Uterus (tissue), 4 donors: Measurements from ENCODE around the gene SDK2. TPM values are rescaled to one million over a fixed set of nuclear protein-coding genes. Genes with fewer than 3 reads are reported as not detected.

ENCODE experiments used
- DNase-seq, 2 donors: peaks; one replicate each; pipeline ENCODE4 v3.0.0-alpha.2; 2019 to 2020
- H3K27ac ChIP-seq, 2 donors: fragments of 200-600 bp; sonication (generic); 1 replicate in 1 of 2; 2 replicates in 1 of 2; pipeline ENCODE4 v1.5.1; 2016 to 2018
- H3K27me3 ChIP-seq, 2 donors: fragments of 200-600 bp; sonication (generic); one replicate each; pipeline ENCODE4 v1.5.1; 2018 to 2019; ENCODE audit warnings: control low read depth in 1 of 2
- H3K36me3 ChIP-seq, 2 donors: fragments of 200-600 bp; sonication (generic); one replicate each; pipeline ENCODE4 v1.5.1; 2019; ENCODE audit warnings: control low read depth in 1 of 2
- H3K4me1 ChIP-seq, 2 donors: fragments of 200-600 bp; sonication (generic); one replicate each; pipeline ENCODE4 v1.5.1; 2018 to 2019; ENCODE audit warnings: control low read depth in 1 of 2
- H3K4me3 ChIP-seq, 2 donors: fragments of 200-600 bp; sonication (generic); 1 replicate in 1 of 2; 2 replicates in 1 of 2; pipeline ENCODE4 v1.5.1; 2018 to 2019; ENCODE audit warnings: mild to moderate bottlenecking in 1 of 2
- H3K9me3 ChIP-seq, 2 donors: fragments of 200-600 bp; sonication (generic); one replicate each; pipeline ENCODE4 v1.5.1; 2019; ENCODE audit warnings: control low read depth in 1 of 2
- CTCF ChIP-seq, 4 experiments: fragments of 200-600 bp in 2 of 4; fragments of 450-650 bp in 2 of 4; sonication (generic) in 2 of 4; IDR thresholded peaks; one replicate each; pipeline ENCODE4 v1.5.1; 2016 to 2019; ENCODE audit warnings: antibody characterized with exemption in 4 of 4, mild to moderate bottlenecking in 2 of 4, moderate library complexity in 1 of 4
- POLR2A ChIP-seq, 2 donors: fragments of 450-650 bp; IDR thresholded peaks; one replicate each; pipeline ENCODE4 v1.6.1; 2016; ENCODE audit warnings: antibody characterized with exemption in 2 of 2, mild to moderate bottlenecking in 1 of 2, moderate library complexity in 1 of 2
- intact Hi-C: fragments of 100-400 bp; cut with DNase I; formaldehyde crosslinking; loops from one replicate; pipeline ENCODE4 v1.15.1; 2023; ENCODE audit warnings: low total_unique reads
- total RNA-seq, 4 donors: library from RNA; depleted of rRNA in 3 of 4; stranded (reverse); fragments of >200 nt in 3 of 4; gene quantifications; one replicate each; pipeline versions ENCODE4 v1.1.0 to v1.2.4, GENCODE V29; 2014 to 2023
- donor health status: DM: yes; HTN: yes; CAD: no.

SDK2 gene
- total RNA-seq, 4 donors from 2014 or later: 1.1 to 5.0 TPM; not detected in 2

DNA sequence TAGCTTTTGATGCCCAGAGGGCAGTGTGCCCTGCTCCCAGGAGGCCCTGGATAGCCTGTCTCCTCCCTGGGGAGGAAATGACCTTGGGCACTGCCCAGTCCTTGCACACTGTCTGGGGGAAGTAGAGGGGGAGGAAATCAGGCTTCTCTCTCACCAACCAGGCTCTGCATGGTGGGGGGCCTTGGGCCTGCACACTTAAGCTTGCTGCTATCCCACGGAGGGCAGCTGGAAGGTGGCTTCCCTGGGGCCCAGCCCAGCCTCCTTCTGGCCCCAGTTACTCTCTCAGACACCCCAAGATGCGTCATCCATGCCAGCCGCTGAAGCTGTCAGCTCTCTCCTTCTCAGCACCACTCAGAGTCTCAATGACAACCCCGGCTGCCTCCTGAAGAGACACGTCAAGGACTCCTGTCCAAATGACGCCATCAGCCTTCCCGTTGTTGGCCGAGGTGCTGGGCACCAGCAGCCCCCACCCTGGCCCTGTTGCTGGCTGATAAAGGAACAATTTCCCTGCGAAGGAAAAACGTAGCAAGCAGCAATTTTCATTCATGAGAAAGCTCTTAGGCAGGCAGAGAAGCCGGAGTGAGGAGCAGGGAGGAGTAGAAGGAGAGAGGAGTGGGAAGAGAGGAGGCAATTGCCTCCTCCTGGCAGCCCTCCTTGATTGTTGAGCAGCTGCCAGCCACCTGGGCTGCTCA lies 95.5 kb downstream of the SDK2 start:
- Histone ChIP-seq H3K27me3 (no peaks in the 10 kb centered on the region), H3K4me1 (no peaks in the 10 kb centered on the region), H3K36me3 (no peaks in the 10 kb centered on the region), H3K27ac (no peak overlapping the region), H3K4me3 (no peak overlapping the region), H3K9me3 (no peaks in the 10 kb centered on the region)
- TF ChIP-seq CTCF (IDR thresholded peaks at IDR 0.05): no peak
- no peak for TF ChIP-seq POLR2A (IDR thresholded peaks at IDR 0.05)
- DNase-seq: no peak
- intact Hi-C loops: no loop called here

DNA sequence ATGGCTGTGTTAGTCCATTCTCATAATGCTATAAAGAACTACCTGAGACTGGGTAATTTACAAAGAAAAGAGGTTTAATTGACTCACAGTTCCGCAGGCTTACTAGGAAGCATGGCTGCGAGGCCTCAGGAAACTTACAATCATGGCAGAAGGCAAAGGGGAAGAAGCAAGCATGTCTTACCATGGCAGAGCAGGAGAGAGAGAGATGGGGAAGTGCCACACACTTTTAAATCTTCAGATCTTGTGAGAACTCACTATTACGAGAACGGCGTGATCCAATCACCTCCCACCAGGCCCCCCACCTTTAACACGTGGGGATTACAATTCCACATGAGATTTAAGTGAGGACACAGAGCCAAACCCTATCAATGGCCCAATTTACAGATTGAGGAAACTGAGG lies 96.5 kb downstream of the SDK2 start:
- H3K9me3 ChIP-seq: no peaks in the 10 kb centered on the region
- intact Hi-C loops: no loop called here
- no peak for DNase-seq
- H3K27me3 ChIP-seq: no peaks in the 10 kb centered on the region
- no peaks in the 10 kb centered on the region for H3K36me3 ChIP-seq
- H3K27ac ChIP-seq: no peak overlapping the region
- H3K4me1 ChIP-seq: no peaks in the 10 kb centered on the region
- no peak overlapping the region for H3K4me3 ChIP-seq
- TF ChIP-seq CTCF (IDR thresholded peaks at IDR 0.05) (no peak), POLR2A (IDR thresholded peaks at IDR 0.05) (no peak)

DNA sequence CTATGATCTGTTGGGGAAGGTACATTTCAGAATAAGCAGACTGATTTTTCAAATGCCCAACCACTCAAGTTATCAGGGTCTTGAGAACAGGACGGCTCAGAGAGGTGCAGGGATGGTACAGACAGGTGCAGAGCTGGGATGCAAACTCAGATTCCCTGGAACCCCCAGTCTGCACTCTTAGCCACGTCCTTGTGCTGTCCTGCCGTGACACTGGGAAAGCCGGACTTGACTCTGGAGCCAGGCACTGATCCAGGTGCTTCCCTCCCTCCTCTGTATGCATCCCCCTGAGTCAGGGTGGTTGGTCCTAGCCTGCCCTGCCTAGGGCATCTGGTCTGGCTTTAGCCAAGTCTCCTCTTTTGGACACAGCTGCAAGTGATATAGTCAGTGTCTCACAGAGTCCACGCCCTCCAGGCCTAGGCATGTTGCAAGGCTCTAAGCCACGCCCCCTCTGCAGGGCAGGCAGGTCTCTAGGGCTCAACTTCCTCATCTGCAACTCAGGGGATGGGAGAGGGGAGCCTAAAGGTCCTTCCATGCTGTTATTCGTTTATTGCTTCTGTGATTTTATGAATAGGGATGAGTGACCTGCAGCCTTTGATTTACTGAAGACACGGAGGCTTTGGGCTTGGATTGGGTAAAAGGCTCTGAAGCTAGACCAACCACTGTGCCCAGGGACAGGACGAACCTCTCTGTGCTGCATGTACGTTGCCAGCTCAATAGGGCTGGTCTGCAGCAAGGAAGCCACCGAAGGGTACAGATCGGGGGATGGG lies 97.3 kb downstream of the SDK2 start:
- DNase-seq: no peak
- no peak overlapping the region for H3K4me3 ChIP-seq
- intact Hi-C loops: no loop called here
- no peak overlapping the region for H3K27ac ChIP-seq
- H3K9me3 ChIP-seq: no peaks in the 10 kb centered on the region
- no peaks in the 10 kb centered on the region for H3K36me3 ChIP-seq
- H3K4me1 ChIP-seq: no peaks in the 10 kb centered on the region
- no peaks in the 10 kb centered on the region for H3K27me3 ChIP-seq
- TF ChIP-seq CTCF (IDR thresholded peaks at IDR 0.05) (no peak), POLR2A (IDR thresholded peaks at IDR 0.05) (no peak)

GRCh38 chr17:73546114-73546513 lies 98.1 kb downstream of the SDK2 start:
- no peak overlapping the region for H3K4me3 ChIP-seq
- H3K27ac ChIP-seq: no peak overlapping the region
- intact Hi-C loops: no loop called here
- TF ChIP-seq POLR2A (IDR thresholded peaks at IDR 0.05): no peak
- no peak for TF ChIP-seq CTCF (IDR thresholded peaks at IDR 0.05)
- no peaks in the 10 kb centered on the region for H3K4me1 ChIP-seq
- H3K9me3 ChIP-seq: no peaks in the 10 kb centered on the region
- H3K36me3 ChIP-seq: no peaks in the 10 kb centered on the region
- H3K27me3 ChIP-seq: no peaks in the 10 kb centered on the region
- DNase-seq: no peak
